ENCODE data around the gene ATP5PO.

- TF ChIP-seq CTCF (conservative IDR thresholded peaks at IDR 0.05; ENCODE audit: low read depth, low read length) (no peak), EZH2 (IDR thresholded peaks at IDR 0.05; ENCODE audit: borderline replicate concordance, low read depth, low read length, poor library complexity, severe bottlenecking) (no peak)
These were observed 54.5 kb downstream of the ATP5PO start for GRCh38 chr21:33861125-33861524.

Data from A673 (cell line).